Activated B cell treated with CpG ODN at 0.5 μM for 24 hours (primary cell): ENCODE measurements around the gene ABCC6. TPM values are rescaled to one million over a fixed set of nuclear protein-coding genes. Genes with fewer than 3 reads are reported as not detected.

ENCODE experiments used
- ATAC-seq: fragments of 200-7000 bp; cut with Tn5 transposase; one replicate; pipeline ENCODE4 v1.10.0; 2021; ENCODE audit warnings: low read depth, mild to moderate bottlenecking, moderate library complexity
- CTCF ChIA-PET: fragments of 350-600 bp; sonication (Branson Sonifier 250); formaldehyde crosslinking; loops from one replicate; lab custom pipeline; 2021; ENCODE audit warnings: antibody characterized with exemption; lab: Charles Lee
- POLR2A ChIA-PET: fragments of 350-600 bp; sonication (Branson Sonifier 250); formaldehyde crosslinking; loops from one replicate; lab custom pipeline; 2021; ENCODE audit warnings: antibody characterized with exemption; lab: Charles Lee
- DNase-seq: peaks from one replicate; pipeline ENCODE4 v3.0.0; 2022
- H3K27ac Mint-ChIP-seq: one replicate; pipeline ENCODE4 v1.8.0; 2020; ENCODE audit warnings: mixed read lengths
- H3K27me3 Mint-ChIP-seq: one replicate; pipeline ENCODE4 v1.8.0; 2021; ENCODE audit warnings: mixed read lengths
- H3K36me3 Mint-ChIP-seq: one replicate; pipeline ENCODE4 v1.8.0; 2021; ENCODE audit warnings: low read depth, mixed read lengths
- H3K4me1 Mint-ChIP-seq: one replicate; pipeline ENCODE4 v1.8.0; 2021; ENCODE audit warnings: mixed read lengths
- H3K4me3 Mint-ChIP-seq: one replicate; pipeline ENCODE4 v1.8.0; 2020; ENCODE audit warnings: mild to moderate bottlenecking, mixed read lengths
- H3K9me3 Mint-ChIP-seq: one replicate; pipeline ENCODE4 v1.8.0; 2020; ENCODE audit warnings: mixed read lengths
- intact Hi-C: fragments of 100-400 bp; cut with micrococcal nuclease; formaldehyde crosslinking; loops from one replicate; pipeline ENCODE4 v1.15.1; 2024
- total RNA-seq: library from RNA; stranded (reverse); gene quantifications from 2 replicates; pipeline ENCODE4 v1.2.3, GENCODE V29; 2022
- TF ChIP-seq, protein P1 (sequence below): fragments of 200-600 bp; IDR thresholded peaks from one replicate; pipeline ENCODE4 v1.8.0; 2022; ENCODE audit warnings: antibody characterized with exemption, mild to moderate bottlenecking

Gene ABCC6
- total RNA-seq, 1 donor from 2014 or later: not detected

- Mint-ChIP-seq H3K27ac (no peak overlapping the region), H3K27me3 (peaks cover 4% of the 10 kb centered on the region), H3K4me1 (peaks cover 3% of the 10 kb centered on the region), H3K4me3 (no peak overlapping the region), H3K36me3 (no peaks in the 10 kb centered on the region), H3K9me3 (no peaks in the 10 kb centered on the region)
- TF ChIP-seq, protein P1, sequence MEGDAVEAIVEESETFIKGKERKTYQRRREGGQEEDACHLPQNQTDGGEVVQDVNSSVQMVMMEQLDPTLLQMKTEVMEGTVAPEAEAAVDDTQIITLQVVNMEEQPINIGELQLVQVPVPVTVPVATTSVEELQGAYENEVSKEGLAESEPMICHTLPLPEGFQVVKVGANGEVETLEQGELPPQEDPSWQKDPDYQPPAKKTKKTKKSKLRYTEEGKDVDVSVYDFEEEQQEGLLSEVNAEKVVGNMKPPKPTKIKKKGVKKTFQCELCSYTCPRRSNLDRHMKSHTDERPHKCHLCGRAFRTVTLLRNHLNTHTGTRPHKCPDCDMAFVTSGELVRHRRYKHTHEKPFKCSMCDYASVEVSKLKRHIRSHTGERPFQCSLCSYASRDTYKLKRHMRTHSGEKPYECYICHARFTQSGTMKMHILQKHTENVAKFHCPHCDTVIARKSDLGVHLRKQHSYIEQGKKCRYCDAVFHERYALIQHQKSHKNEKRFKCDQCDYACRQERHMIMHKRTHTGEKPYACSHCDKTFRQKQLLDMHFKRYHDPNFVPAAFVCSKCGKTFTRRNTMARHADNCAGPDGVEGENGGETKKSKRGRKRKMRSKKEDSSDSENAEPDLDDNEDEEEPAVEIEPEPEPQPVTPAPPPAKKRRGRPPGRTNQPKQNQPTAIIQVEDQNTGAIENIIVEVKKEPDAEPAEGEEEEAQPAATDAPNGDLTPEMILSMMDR: no peak
- no peak for ATAC-seq
- DNase-seq: no peak
- intact Hi-C loops: loop anchor here (5.0 kb wide), 1 partner anchor 763 kb away; no protein-coding TSS in a partner anchor
- ChIA-PET POLR2A (no interaction called here), CTCF (no interaction called here)
Measured at GRCh38 chr16:16190546-16190945, 32.7 kb downstream of the ABCC6 start.

DNA sequence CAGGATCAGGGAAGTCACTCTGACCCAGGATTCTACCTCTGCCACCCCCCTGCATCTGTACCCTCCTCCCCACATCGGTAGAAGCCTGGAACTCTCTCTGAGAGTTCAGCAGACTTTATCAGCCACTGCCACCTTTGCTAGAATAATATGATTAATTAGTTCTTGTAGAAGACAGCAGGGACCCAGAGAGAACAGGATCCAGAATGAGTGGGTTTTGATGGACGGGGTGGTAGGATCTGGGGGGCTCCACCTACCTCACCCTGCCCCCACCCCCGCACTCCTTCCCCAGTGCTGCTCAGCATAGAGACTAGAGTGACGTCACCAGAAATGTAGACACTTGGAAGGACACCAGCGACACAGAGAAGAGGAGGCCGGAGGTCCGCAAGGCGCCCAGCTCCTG is 33.5 kb downstream of the ABCC6 start:
- CTCF ChIA-PET: no interaction called here
- no peak overlapping the region for H3K27ac Mint-ChIP-seq
- H3K27me3 Mint-ChIP-seq: peaks cover 4% of the 10 kb centered on the region
- H3K4me1 Mint-ChIP-seq: peaks cover under 1% of the 10 kb centered on the region
- H3K9me3 Mint-ChIP-seq: no peaks in the 10 kb centered on the region
- POLR2A ChIA-PET: no interaction called here
- ATAC-seq (no peak), DNase-seq (no peak)
- TF ChIP-seq, protein P1: no peak
- intact Hi-C loops: loop anchor here (5.0 to 10.0 kb wide), 2 partner anchors 65 to 763 kb away; no protein-coding TSS in a partner anchor
- no peaks in the 10 kb centered on the region for H3K36me3 Mint-ChIP-seq
- H3K4me3 Mint-ChIP-seq: no peak overlapping the region

DNA sequence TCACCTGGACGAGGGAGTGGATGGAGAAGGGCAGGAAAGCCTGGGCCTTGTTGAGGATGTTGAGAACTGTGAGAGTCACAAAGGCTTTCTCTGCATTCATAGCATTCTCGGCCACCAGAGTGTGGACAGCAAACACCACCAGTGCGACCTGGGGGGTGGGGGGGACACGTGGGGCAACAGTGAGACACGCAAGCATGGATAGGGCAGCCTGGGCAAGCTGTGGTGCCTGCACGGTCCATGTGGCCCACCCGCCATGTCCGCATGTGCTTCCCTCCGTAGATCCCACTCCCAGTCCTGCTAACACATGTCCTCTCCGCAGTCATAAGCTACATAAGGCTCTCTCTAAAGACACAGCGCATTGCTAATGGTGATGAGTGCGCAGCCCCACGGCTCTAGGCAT is 34.5 kb downstream of the ABCC6 start:
- ChIA-PET POLR2A (no interaction called here), CTCF (no interaction called here)
- no peaks in the 10 kb centered on the region for H3K9me3 Mint-ChIP-seq
- TF ChIP-seq, protein P1: no peak
- H3K4me1 Mint-ChIP-seq: no peaks in the 10 kb centered on the region
- H3K4me3 Mint-ChIP-seq: no peak overlapping the region
- no peaks in the 10 kb centered on the region for H3K36me3 Mint-ChIP-seq
- peaks cover 4% of the 10 kb centered on the region for H3K27me3 Mint-ChIP-seq
- DNase-seq: no peak
- no peak overlapping the region for H3K27ac Mint-ChIP-seq
- intact Hi-C loops: loop anchor here (10.0 kb wide), 1 partner anchor 64 kb away; no protein-coding TSS in a partner anchor
- no peak for ATAC-seq

GRCh38 chr16:16186820-16187219 is 36.5 kb downstream of the ABCC6 start:
- ChIA-PET CTCF (no interaction called here), POLR2A (interaction anchor here (0.7 kb wide), 1 partner anchor 1410 kb away, joined by 3 read pairs; no protein-coding TSS in a partner anchor)
- Mint-ChIP-seq H3K4me3 (no peak overlapping the region), H3K27ac (no peak overlapping the region), H3K4me1 (no peaks in the 10 kb centered on the region), H3K27me3 (peaks cover 5% of the 10 kb centered on the region), H3K36me3 (no peaks in the 10 kb centered on the region), H3K9me3 (no peaks in the 10 kb centered on the region)
- TF ChIP-seq, protein P1: no peak
- DNase-seq (no peak), ATAC-seq (no peak)
- intact Hi-C loops: loop anchor here (10.0 kb wide), 1 partner anchor 62 kb away; no protein-coding TSS in a partner anchor

- Mint-ChIP-seq H3K27me3 (peaks cover 5% of the 10 kb centered on the region), H3K36me3 (no peaks in the 10 kb centered on the region), H3K27ac (no peak overlapping the region), H3K4me3 (no peak overlapping the region), H3K4me1 (no peaks in the 10 kb centered on the region), H3K9me3 (no peaks in the 10 kb centered on the region)
- DNase-seq (no peak), ATAC-seq (no peak)
- intact Hi-C loops: loop anchor here (10.0 kb wide), 1 partner anchor 60 kb away; no protein-coding TSS in a partner anchor
- CTCF ChIA-PET: no interaction called here
- POLR2A ChIA-PET: no interaction called here
- TF ChIP-seq, protein P1: no peak
Measured at GRCh38 chr16:16185095-16185494, 38.2 kb downstream of the ABCC6 start.
